GM19438 (cell line): ENCODE results near the gene XCL2.

Experiments
- ATAC-seq: cut with Tn5 transposase; IDR thresholded peaks from one replicate; pipeline ENCODE4 v1.9.1; 2021; ENCODE audit warnings: low read depth; ENCODE audit not compliant: unreplicated experiment

XCL2 gene

DNA sequence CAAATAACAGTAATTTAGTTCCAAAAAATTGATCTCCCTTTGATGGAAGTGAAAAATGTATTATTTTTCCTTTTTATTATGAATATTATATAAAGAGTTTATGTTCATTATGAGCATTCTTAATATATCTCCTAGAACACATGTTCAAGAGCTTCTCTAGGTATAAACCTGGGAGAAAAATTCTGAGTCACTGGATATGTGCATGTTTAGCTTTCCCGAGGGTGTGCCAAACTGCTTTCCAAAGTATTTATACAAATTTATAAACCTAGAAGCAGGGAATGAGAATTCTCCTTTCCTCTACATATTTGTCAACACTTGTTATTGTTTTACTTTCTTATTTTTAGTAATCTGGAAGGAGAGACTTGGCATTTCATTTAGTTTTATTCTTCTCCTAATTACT is 25.0 kb downstream of the XCL2 start:
- ATAC-seq = no peak

DNA sequence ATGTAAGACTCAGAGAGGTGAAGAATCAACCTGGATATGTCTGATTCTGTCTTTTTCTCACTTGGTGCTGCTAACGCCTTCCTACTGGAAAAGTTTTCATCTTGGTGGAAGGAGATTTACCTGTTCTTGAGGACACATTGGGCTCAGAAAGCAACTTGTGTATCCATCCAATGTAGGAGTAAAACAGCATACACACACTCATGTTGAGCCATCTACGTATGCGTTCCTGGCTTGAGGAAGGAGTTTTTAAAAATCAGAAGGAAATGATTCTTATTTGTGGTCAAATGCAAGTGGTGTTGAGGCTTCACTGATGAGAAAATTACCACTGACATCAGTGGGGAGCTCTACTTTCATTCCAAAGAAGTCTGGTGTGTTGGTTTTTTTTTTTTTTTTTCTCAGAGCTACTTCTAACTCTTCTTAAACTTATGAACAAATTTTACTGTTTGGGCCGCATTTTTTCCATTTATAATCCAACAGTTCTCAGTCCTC is 25.6 kb downstream of the XCL2 start:
- no peak for ATAC-seq

- no peak for ATAC-seq
These were observed 29.3 kb downstream of the XCL2 start for GRCh38 chr1:168514455-168514854.

GRCh38 chr1:168513656-168514404 is 30.0 kb downstream of the XCL2 start:
- no peak for ATAC-seq

DNA sequence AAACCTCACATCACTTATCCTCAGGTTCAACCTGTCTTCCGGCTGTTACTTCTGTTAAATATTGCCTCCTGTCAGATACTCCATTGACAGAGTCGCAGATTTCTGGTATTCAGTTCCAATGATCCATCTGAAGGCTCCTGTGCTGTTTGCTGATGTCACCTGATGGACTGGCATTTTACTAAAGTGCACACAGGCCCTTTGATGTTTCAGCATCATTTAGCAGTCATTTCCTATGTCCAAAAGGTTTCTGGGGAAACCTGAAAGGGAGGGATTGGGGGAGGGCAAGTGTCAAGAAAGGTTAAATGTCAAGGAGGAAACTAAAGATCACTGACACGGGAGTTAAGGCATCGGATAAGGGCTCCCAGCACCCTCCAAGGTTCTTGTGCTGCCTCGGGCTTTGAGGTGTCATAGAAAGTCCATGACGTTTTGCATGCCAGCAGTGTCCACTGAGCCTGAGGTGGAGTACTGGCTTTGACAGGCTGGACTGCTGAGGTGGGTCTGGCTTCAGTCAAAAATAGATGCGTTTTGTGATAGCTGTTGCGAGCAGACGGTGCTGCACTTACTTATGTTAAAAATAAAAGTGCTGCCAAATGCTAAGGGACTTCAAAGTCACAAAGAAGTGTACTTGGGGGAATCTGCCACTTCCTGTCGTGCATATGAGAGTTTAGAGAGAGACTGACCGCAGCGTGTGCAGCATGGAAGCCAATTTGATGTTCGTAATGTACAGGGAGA is 30.8 kb downstream of the XCL2 start:
- no peak for ATAC-seq

- no peak for ATAC-seq
These were observed 33.7 kb downstream of the XCL2 start for GRCh38 chr1:168509875-168510791.

GRCh38 chr1:168509210-168509609 is 34.6 kb downstream of the XCL2 start:
- ATAC-seq = no peak

GRCh38 chr1:168507828-168508227 is 36.0 kb downstream of the XCL2 start:
- no peak for ATAC-seq

DNA sequence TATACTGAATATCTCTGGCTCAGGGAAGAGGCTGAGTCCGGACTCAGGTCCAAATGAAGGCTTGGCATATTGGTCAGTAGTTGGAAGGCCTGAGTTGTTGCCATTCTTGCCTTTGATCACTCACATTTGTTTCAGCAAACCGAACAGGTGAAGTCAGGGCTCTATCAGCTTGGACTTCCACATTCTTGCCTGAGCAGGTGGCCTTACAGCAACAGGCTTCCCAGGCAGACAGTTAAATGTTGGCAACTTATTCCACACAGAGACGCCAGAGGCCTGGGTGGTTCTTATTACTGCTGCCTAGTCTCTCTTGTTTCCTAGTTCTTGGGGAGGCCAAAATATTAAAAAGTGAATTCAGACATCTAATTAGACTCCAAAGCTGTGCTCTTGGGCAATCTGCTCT is 36.6 kb downstream of the XCL2 start:
- ATAC-seq = no peak

- no peak for ATAC-seq
These were observed 37.5 kb downstream of the XCL2 start for GRCh38 chr1:168506204-168506819.

GRCh38 chr1:168505006-168505405 is 38.8 kb downstream of the XCL2 start:
- ATAC-seq = no peak

- ATAC-seq = peak; percentile 72
These were observed 39.5 kb downstream of the XCL2 start for GRCh38 chr1:168504064-168504837.

DNA sequence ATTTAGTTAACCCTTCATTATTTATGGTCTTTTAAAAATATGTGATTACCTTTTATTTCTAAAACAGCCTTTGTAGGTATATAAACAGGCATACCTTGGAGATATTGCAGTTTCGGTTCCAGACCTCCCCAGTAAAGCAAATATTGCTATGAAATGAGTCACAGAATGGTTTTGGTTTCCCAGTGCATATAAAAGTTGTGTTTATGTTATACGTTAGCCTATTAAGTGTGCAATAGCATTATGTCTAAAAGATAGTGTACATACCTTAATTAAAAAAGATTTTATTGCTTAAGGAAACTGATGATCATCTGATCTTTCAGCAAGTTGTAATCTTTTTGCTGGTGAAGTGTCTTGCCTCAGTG is 44.1 kb downstream of the XCL2 start:
- no peak for ATAC-seq

- ATAC-seq = no peak
These were observed 44.7 kb downstream of the XCL2 start for GRCh38 chr1:168498956-168499687.

- ATAC-seq = no peak
These were observed 45.6 kb downstream of the XCL2 start for GRCh38 chr1:168498159-168498631.

DNA sequence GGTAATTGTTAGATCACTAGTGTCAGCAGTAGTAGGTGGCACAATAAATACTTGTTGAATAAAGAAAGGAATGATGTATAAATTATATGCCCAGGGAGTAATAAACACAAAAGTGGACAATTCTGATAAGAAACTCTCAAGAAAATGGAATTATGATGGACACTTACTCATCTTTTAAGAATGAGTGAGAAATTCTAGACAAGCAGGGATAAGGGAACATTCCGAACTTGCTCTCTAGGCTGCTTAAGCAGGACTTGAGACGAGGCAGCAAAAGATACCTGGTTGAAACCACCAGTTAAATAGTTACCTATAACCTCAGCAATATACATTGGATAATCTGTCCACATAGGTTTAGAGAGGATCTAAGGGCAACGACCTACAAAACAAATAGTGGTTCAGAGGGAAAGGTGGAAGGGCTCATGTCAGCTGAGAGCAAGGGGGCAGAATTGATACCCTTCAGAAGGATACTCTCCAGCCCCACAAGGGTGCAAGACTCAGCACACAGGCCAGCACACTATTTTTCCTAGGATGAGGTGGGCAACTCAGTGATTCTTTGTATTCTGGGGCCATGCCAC is 46.3 kb downstream of the XCL2 start:
- no peak for ATAC-seq

DNA sequence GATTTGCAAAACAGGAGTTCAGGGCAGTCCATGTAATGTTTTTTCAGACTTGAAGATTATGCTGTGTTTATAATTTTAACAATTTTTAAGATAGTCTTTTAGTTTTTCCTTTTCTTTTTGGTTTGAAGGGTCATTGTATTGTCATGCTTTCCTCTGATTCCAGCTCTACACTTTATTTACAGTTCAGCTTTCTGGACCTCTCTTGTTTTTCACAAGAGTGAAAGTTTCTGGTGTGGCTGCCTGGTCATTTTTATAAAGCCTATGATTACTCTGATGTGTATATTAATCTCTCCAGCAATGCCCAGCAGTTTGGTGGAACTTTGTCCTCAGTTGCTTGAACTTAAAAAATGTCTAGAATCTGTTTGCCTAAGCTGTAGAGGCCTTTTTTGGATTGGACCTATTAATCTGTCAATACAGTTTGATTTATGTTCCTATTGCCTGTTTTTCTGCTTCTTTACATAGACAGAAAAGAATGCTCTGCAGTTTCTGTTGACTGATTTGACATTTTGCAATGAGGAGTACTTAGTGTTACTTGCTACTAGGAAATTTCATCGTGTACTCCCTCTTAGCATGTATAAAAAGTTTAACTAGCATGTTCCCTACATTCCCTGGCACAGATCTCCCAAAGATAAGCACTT is 52.2 kb downstream of the XCL2 start:
- no peak for ATAC-seq
